HEK293T (cell line): ENCODE measurements around the gene DIAPH1.

Experiments
- CTCF ChIA-PET: fragments of 350-600 bp; formaldehyde crosslinking; extraction: SDS; loops from one replicate; lab custom pipeline; 2021; ENCODE audit warnings: antibody characterized with exemption, inconsistent platforms; lab: Yijun Ruan, JAX
- POLR2A ChIA-PET: fragments of 350-600 bp; formaldehyde crosslinking; extraction: SDS; loops from one replicate; lab custom pipeline; 2020; ENCODE audit warnings: antibody characterized with exemption, inconsistent platforms; lab: Yijun Ruan, JAX
- DNase-seq: peaks from one replicate; pipeline ENCODE4 v3.0.0; 2012; ENCODE audit warnings: mixed read lengths; ENCODE audit errors: extremely low spot score
- ARNT ChIP-seq: fragments of 450-650 bp; IDR thresholded peaks from 2 replicates; pipeline ENCODE4 v1.6.1; 2017; ENCODE audit warnings: mild to moderate bottlenecking
- BHLHE40 ChIP-seq: fragments of 450-650 bp; IDR thresholded peaks from 2 replicates; pipeline ENCODE4 v1.6.1; 2016; ENCODE audit warnings: mild to moderate bottlenecking, moderate library complexity, borderline replicate concordance
- CTBP1 ChIP-seq: fragments of 450-650 bp; IDR thresholded peaks from 2 replicates; pipeline ENCODE4 v1.6.1; 2016; ENCODE audit warnings: borderline replicate concordance
- ELF4 ChIP-seq: fragments of 450-650 bp; IDR thresholded peaks from 2 replicates; pipeline ENCODE4 v1.6.1; 2017; ENCODE audit warnings: antibody characterized with exemption
- FOXA1 ChIP-seq: fragments of 450-650 bp; IDR thresholded peaks from 2 replicates; pipeline ENCODE4 v1.6.1; 2016; ENCODE audit warnings: mild to moderate bottlenecking
- FOXK2 ChIP-seq: fragments of 450-650 bp; IDR thresholded peaks from 2 replicates; pipeline ENCODE4 v1.6.1; 2016; ENCODE audit warnings: mild to moderate bottlenecking
- FOXM1 ChIP-seq: fragments of 450-650 bp; IDR thresholded peaks from 2 replicates; pipeline ENCODE4 v1.6.1; 2017; ENCODE audit warnings: mild to moderate bottlenecking, borderline replicate concordance
- HDGF ChIP-seq: fragments of 450-650 bp; IDR thresholded peaks from 2 replicates; pipeline ENCODE4 v1.6.1; 2017; ENCODE audit warnings: antibody characterized with exemption, borderline replicate concordance
- L3MBTL2 ChIP-seq: fragments of 450-650 bp; conservative IDR thresholded peaks from 2 replicates; pipeline ENCODE4 v1.6.1; 2016; ENCODE audit warnings: mild to moderate bottlenecking
- LEF1 ChIP-seq: fragments of 450-650 bp; IDR thresholded peaks from 2 replicates; pipeline ENCODE4 v1.6.1; 2017; ENCODE audit warnings: mild to moderate bottlenecking, borderline replicate concordance
- NFRKB ChIP-seq: fragments of 450-650 bp; IDR thresholded peaks from 2 replicates; pipeline ENCODE4 v1.6.1; 2016; ENCODE audit warnings: mild to moderate bottlenecking, moderate library complexity
- PKNOX1 ChIP-seq: fragments of 450-650 bp; IDR thresholded peaks from 2 replicates; pipeline ENCODE4 v1.6.1; 2016
- SP1 ChIP-seq: fragments of 450-650 bp; IDR thresholded peaks from 2 replicates; pipeline ENCODE4 v1.6.1; 2017
- SUZ12 ChIP-seq: fragments of 450-650 bp; IDR thresholded peaks from 2 replicates; pipeline ENCODE4 v1.6.1; 2016; ENCODE audit warnings: mild to moderate bottlenecking
- TARDBP ChIP-seq: fragments of 450-650 bp; IDR thresholded peaks from 2 replicates; pipeline ENCODE4 v1.6.1; 2016
- ZNF384 ChIP-seq: fragments of 450-650 bp; IDR thresholded peaks from 2 replicates; pipeline ENCODE4 v1.6.1; 2016

The DIAPH1 gene

GRCh38 chr5:141646026-141646425 lies 27.2 kb upstream of the DIAPH1 start:
- TF ChIP-seq PKNOX1, result no peak
- no peak for TF ChIP-seq ELF4
- TF ChIP-seq TARDBP, result no peak
- no peak for TF ChIP-seq FOXK2
- no peak for TF ChIP-seq SP1
- no peak for TF ChIP-seq CTBP1
- TF ChIP-seq LEF1, result no peak
- TF ChIP-seq HDGF, result no peak
- TF ChIP-seq L3MBTL2, result no peak
- no peak for TF ChIP-seq FOXM1
- TF ChIP-seq SUZ12, result no peak
- no peak for TF ChIP-seq BHLHE40
- TF ChIP-seq ZNF384, result no peak
- TF ChIP-seq NFRKB, result no peak
- TF ChIP-seq FOXA1, result no peak
- TF ChIP-seq ARNT, result no peak
- no peak for DNase-seq
- CTCF ChIA-PET, result no interaction called here
- POLR2A ChIA-PET, result interaction anchor here (2.9 kb wide), 1 partner anchor 9 kb away, joined by 27 read pairs; the partner anchor contains the start of genes HDAC3 and RELL2

DNA sequence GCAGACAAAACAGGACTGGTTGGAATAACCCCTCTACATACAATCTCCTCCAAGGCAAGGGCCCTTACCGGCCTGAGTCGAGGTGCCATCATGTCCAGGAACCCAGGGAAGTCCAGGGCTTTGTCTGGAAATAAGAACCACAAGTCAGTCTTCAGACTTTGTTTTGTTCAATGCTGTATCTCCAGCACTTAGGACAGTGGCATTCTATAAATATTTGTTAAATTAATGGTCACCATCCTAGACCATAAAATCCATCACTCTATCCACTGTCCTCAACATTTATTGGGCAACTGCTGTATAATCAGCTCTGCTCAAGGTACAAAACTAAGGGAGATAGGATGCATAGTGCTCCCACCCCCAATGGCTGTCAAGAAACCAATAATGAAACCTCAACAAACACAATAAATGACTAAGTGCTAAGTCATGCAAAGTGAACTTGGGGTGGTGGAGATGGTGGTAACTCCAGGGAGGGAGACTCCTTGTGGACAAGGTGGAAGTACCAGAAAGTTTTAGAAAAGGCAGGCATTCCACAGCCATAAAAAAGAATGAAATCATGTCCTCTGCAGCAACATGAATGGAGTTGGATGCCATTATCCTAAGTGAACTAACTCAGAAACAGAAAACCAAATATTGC lies 23.0 kb upstream of the DIAPH1 start:
- no peak for DNase-seq
- TF ChIP-seq ELF4, result no peak
- no peak for TF ChIP-seq PKNOX1
- TF ChIP-seq ZNF384, result no peak
- no peak for TF ChIP-seq FOXA1
- TF ChIP-seq L3MBTL2, result no peak
- no peak for TF ChIP-seq SUZ12
- no peak for TF ChIP-seq ARNT
- TF ChIP-seq CTBP1, result no peak
- TF ChIP-seq LEF1, result no peak
- no peak for TF ChIP-seq SP1
- TF ChIP-seq FOXK2, result no peak
- TF ChIP-seq BHLHE40, result no peak
- CTCF ChIA-PET, result interaction anchor here (1.2 kb wide), 1 partner anchor 50 kb away, joined by 4 read pairs; no protein-coding TSS in a partner anchor
- POLR2A ChIA-PET, result interaction anchor here (1.4 kb wide), 1 partner anchor 9 kb away, joined by 5 read pairs; the partner anchor contains the start of gene FCHSD1

DNA sequence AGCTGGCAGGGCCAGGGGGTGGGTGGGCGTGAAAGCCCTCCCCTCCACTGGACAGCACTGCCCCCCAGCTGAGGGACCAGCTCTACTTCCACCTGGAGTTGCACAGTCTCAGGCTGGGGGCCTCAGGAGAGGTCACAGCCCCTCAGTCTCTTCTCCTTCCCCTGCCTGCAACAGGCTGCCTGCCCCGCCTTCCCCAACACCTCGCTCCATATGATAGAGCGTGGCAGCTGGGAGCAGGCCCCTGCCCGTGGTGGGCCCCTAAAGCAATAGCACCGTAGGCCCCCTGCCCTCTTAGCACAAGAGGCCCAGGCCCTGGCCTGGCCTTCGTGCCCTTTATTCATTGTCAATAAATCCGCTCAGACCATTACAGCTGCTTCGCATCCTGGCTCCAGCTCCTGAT lies 21.9 kb upstream of the DIAPH1 start:
- CTCF ChIA-PET, result interaction anchor here (0.9 kb wide), 1 partner anchor 10 kb away, joined by 3 read pairs; no protein-coding TSS in a partner anchor
- DNase-seq, result no peak
- TF ChIP-seq L3MBTL2 (no peak), SP1 (no peak), LEF1 (no peak), HDGF (no peak), NFRKB (no peak), BHLHE40 (no peak), ELF4 (no peak), ZNF384 (no peak), SUZ12 (no peak), FOXM1 (no peak), TARDBP (no peak), PKNOX1 (no peak), FOXK2 (no peak), FOXA1 (no peak), ARNT (no peak), CTBP1 (no peak)
- POLR2A ChIA-PET, result no interaction called here

- no peak for DNase-seq
- no peak for TF ChIP-seq ARNT
- ChIA-PET CTCF (no interaction called here), POLR2A (interaction anchor here (1.2 kb wide), 1 partner anchor 11 kb away, joined by 3 read pairs; no protein-coding TSS in a partner anchor)
Observed at GRCh38 chr5:141640051-141640415, 21.2 kb upstream of the DIAPH1 start.

GRCh38 chr5:141639357-141640050 lies 20.7 kb upstream of the DIAPH1 start:
- POLR2A ChIA-PET, result interaction anchor here (1.2 to 1.3 kb wide), 2 partner anchors 11 to 21 kb away, joined by 3 read pairs; partner anchors contain the start of gene DIAPH1
- no peak for TF ChIP-seq BHLHE40
- no peak for TF ChIP-seq ELF4
- no peak for TF ChIP-seq PKNOX1
- no peak for TF ChIP-seq SUZ12
- no peak for TF ChIP-seq NFRKB
- TF ChIP-seq ARNT, result no peak
- TF ChIP-seq TARDBP, result no peak
- TF ChIP-seq FOXM1, result no peak
- TF ChIP-seq SP1, result no peak
- TF ChIP-seq FOXA1, result no peak
- no peak for TF ChIP-seq L3MBTL2
- no peak for DNase-seq
- CTCF ChIA-PET, result no interaction called here
